Breast epithelium (tissue), 3 donors: ENCODE results near the gene SH2D1A.

ENCODE experiments used
- CTCF ChIP-seq, 3 donors: fragments of 450-650 bp; IDR thresholded peaks; one replicate each; pipeline ENCODE4 v1.5.1; 2016 to 2017; ENCODE audit warnings: antibody characterized with exemption in 3 of 3, mild to moderate bottlenecking in 3 of 3, moderate library complexity in 3 of 3
- POLR2A ChIP-seq: fragments of 450-650 bp; IDR thresholded peaks from one replicate; pipeline ENCODE4 v1.6.1; 2016; ENCODE audit warnings: antibody characterized with exemption, mild to moderate bottlenecking, moderate library complexity
- POLR2AphosphoS5 ChIP-seq, 3 donors: sonication (generic); formaldehyde crosslinking; IDR thresholded peaks; one replicate each; pipeline ENCODE4 v1.6.1; 2017; ENCODE audit warnings: antibody characterized with exemption in 3 of 3

GRCh38 chrX:124354648-124355047, 8.3 kb downstream of the SH2D1A start:
- TF ChIP-seq POLR2A (no peak), POLR2AphosphoS5 (IDR thresholded peaks at IDR 0.05) (no peak), CTCF (IDR thresholded peaks at IDR 0.05) (no peak)
